K562 (cell line): Measurements from ENCODE around the gene TRAF1. TPM values are rescaled to one million over a fixed set of nuclear protein-coding genes. Genes with fewer than 3 reads are reported as not detected.
A peak's percentile ranks its signal among the peaks of the same experiment; 100 is the strongest.

Experiments
- ATAC-seq: fragments of 200-7000 bp; cut with Tn5 transposase; 3 replicates; pipeline ENCODE4 v1.9.1; 2020; ENCODE audit warnings: moderate library complexity
- BruUV-seq: library from RNA; stranded (reverse); fragments of 400-500 nt; replicated peaks from 2 replicates; lab custom pipeline; 2021; lab: Mats Ljungman, UMichigan
- CTCF ChIA-PET: fragments of 300-600 bp; formaldehyde crosslinking; extraction: SDS; loops from one replicate; lab custom pipeline; 2021; ENCODE audit warnings: low intra/inter-chr PET ratio; lab: Yijun Ruan, JAX
- POLR2A ChIA-PET: fragments of 300-600, 350-650 bp; sonication (Branson Sonifier 250); formaldehyde crosslinking; extraction: SDS; loops from one replicate; lab custom pipeline; 2021; ENCODE audit warnings: antibody characterized with exemption, inconsistent platforms; lab: Yijun Ruan, JAX
- DNase-seq, 4 experiments: peaks; one replicate each; pipeline versions ENCODE4 v3.0.0 to v3.0.0-alpha.2; 2011 to 2018; ENCODE audit warnings: low spot score in 3 of 4, mixed read lengths in 3 of 4; ENCODE audit errors: extremely low read depth in 1 of 4
- FAIRE-seq: peaks from 2 replicates; lab custom pipeline; 2011; peaks lifted over from hg19 to GRCh38; lab: Jason Lieb, UNC
- H2AFZ ChIP-seq: 2 replicates; pipeline ENCODE4 v1.6.0; 2011; ENCODE audit warnings: low read depth, low read length, control low read depth, inconsistent platforms
- H3K27ac ChIP-seq: fragments of 200-600 bp; 3 replicates; pipeline ENCODE4 v1.8.0; 2011; ENCODE audit warnings: low read depth, mild to moderate bottlenecking, control low read depth, inconsistent platforms, low read length, moderate library complexity, mixed read lengths; ENCODE audit errors: extremely low read depth
- H3K27me3 ChIP-seq, 2 experiments: fragments of 300-600 bp in 1 of 2; 2 replicates in 1 of 2; 3 replicates in 1 of 2; pipeline versions ENCODE4 v1.6.0 to v1.8.0; 2011; ENCODE audit warnings: inconsistent platforms in 2 of 2, low read length in 2 of 2, mild to moderate bottlenecking in 1 of 2, mixed read lengths in 1 of 2, moderate library complexity in 1 of 2; ENCODE audit not compliant: control insufficient read depth in 2 of 2, insufficient read depth in 2 of 2
- H3K36me3 ChIP-seq: fragments of 300-600 bp; 3 replicates; pipeline ENCODE4 v1.8.0; 2011; ENCODE audit warnings: mild to moderate bottlenecking, low read length, inconsistent platforms; ENCODE audit not compliant: control insufficient read depth, insufficient read depth
- H3K4me1 ChIP-seq, 2 experiments: fragments of 200-600 bp in 1 of 2; replicated peaks in 1 of 2; 2 replicates in 1 of 2; 3 replicates in 1 of 2; pipeline versions ENCODE4 v1.5.1 to v1.8.0; 2011; ENCODE audit warnings: inconsistent platforms in 2 of 2, low read length in 2 of 2, mild to moderate bottlenecking in 1 of 2, mixed read lengths in 1 of 2, moderate library complexity in 1 of 2; ENCODE audit not compliant: control insufficient read depth in 2 of 2, insufficient read depth in 2 of 2
- H3K4me2 ChIP-seq: 2 replicates; pipeline ENCODE4 v1.6.1; 2011; ENCODE audit warnings: low read length, control low read depth, inconsistent platforms, mixed read lengths; ENCODE audit not compliant: insufficient read depth
- H3K4me3 ChIP-seq: fragments of 200-600 bp; sonication (generic), shearing (Covaris generic); 2 replicates; pipeline ENCODE4 v1.5.1; 2016; ENCODE audit warnings: control low read depth, inconsistent platforms
- H3K79me2 ChIP-seq: fragments of 200-600 bp; 3 replicates; pipeline ENCODE4 v1.8.0; 2011; ENCODE audit warnings: low read length, inconsistent platforms; ENCODE audit not compliant: control insufficient read depth, insufficient read depth
- H3K9ac ChIP-seq, 2 experiments: 2 replicates each; pipeline versions ENCODE4 v1.6.0 to v1.6.1; 2011; ENCODE audit warnings: low read depth in 2 of 2, low read length in 2 of 2, control low read depth in 1 of 2, inconsistent platforms in 1 of 2, mild to moderate bottlenecking in 1 of 2, mixed read lengths in 1 of 2; ENCODE audit not compliant: insufficient read depth in 1 of 2
- H3K9me1 ChIP-seq: one replicate; pipeline ENCODE4 v1.6.0; 2011; ENCODE audit warnings: inconsistent platforms, mild to moderate bottlenecking, low read length, moderate library complexity; ENCODE audit not compliant: control insufficient read depth, insufficient read depth
- H3K9me3 ChIP-seq: replicated peaks from 2 replicates; pipeline ENCODE4 v1.5.1; 2011; ENCODE audit warnings: low read depth, low read length, inconsistent platforms; ENCODE audit not compliant: control insufficient read depth, insufficient read depth
- H4K20me1 ChIP-seq: replicated peaks from 2 replicates; pipeline ENCODE4 v1.6.1; 2011; ENCODE audit warnings: low read length, inconsistent platforms, mixed read lengths; ENCODE audit not compliant: control insufficient read depth, insufficient read depth
- ATF4 ChIP-seq: fragments of 450-650 bp; formaldehyde crosslinking; IDR thresholded peaks from 2 replicates; pipeline ENCODE4 v1.4.0; 2022; ENCODE audit warnings: mild to moderate bottlenecking, moderate library complexity
- CEBPG ChIP-seq, 3 experiments: fragments of 200-800 bp in 1 of 3; sonication (Bioruptor generic) in 1 of 3; sonication (generic) in 1 of 3; formaldehyde crosslinking in 1 of 3; IDR thresholded peaks in 2 of 3; conservative IDR thresholded peaks in 1 of 3; 2 replicates each; pipeline versions ENCODE4 v1.6.1 to v1.8.0; 2016 to 2022; ENCODE audit warnings: missing compliant biosample characterization in 2 of 3, missing genetic modification characterization in 2 of 3, mild to moderate bottlenecking in 1 of 3, missing genetic modification reagents in 1 of 3
- HDAC6 ChIP-seq: IDR thresholded peaks from 2 replicates; pipeline ENCODE4 v1.6.1; 2012; ENCODE audit warnings: low read depth, mild to moderate bottlenecking, control low read depth, inconsistent platforms, low read length, moderate library complexity
- ID3 ChIP-seq, 2 experiments: fragments of 250-450 bp in 1 of 2; fragments of 450-650 bp in 1 of 2; sonication (Bioruptor Pico) in 1 of 2; IDR thresholded peaks; 2 replicates each; pipeline versions ENCODE4 v1.6.1 to v1.8.0; 2016 to 2021; ENCODE audit warnings: mild to moderate bottlenecking in 2 of 2, moderate library complexity in 2 of 2, missing compliant biosample characterization in 1 of 2, missing genetic modification characterization in 1 of 2
- PATZ1 ChIP-seq: fragments of 250-450 bp; sonication (Bioruptor Pico); IDR thresholded peaks from 2 replicates; pipeline ENCODE4 v1.5.0; 2020; ENCODE audit warnings: mild to moderate bottlenecking, borderline replicate concordance
- POLR2AphosphoS2 ChIP-seq: IDR thresholded peaks from 2 replicates; pipeline ENCODE4 v1.6.1; 2012; ENCODE audit warnings: low read length, improper control_type of control experiment
- RCOR1 ChIP-seq, 2 experiments: IDR thresholded peaks; 2 replicates each; pipeline ENCODE4 v1.6.1; 2012; ENCODE audit warnings: low read depth in 2 of 2, low read length in 2 of 2, borderline replicate concordance in 1 of 2, improper control_type of control experiment in 1 of 2
- SRF ChIP-seq, 2 experiments: fragments of 250-450, 450-650 bp in 1 of 2; sonication (Bioruptor Pico) in 1 of 2; sonication (generic) in 1 of 2; formaldehyde crosslinking; IDR thresholded peaks; 2 replicates each; pipeline versions ENCODE4 v1.5.0 to v1.5.1; 2020 to 2022; ENCODE audit warnings: mild to moderate bottlenecking in 1 of 2, missing genetic modification reagents in 1 of 2
- TEAD1 ChIP-seq, 2 experiments: fragments of 450-650 bp in 1 of 2; sonication (generic) in 1 of 2; formaldehyde crosslinking; IDR thresholded peaks; 2 replicates each; pipeline versions ENCODE4 v1.4.0 to v1.8.0; 2020 to 2022; ENCODE audit warnings: mild to moderate bottlenecking in 2 of 2, missing genetic modification reagents in 1 of 2
- THAP7 ChIP-seq: fragments of 250-450 bp; sonication (Bioruptor Pico); IDR thresholded peaks from 2 replicates; pipeline ENCODE4 v1.5.0; 2021
- ZNF41 ChIP-seq: fragments of 250-450 bp; sonication (Bioruptor Pico); conservative IDR thresholded peaks from 2 replicates; pipeline ENCODE4 v1.4.0; 2020; ENCODE audit warnings: mild to moderate bottlenecking
- ZNF696 ChIP-seq: fragments of 250-450 bp; sonication (Bioruptor Pico); conservative IDR thresholded peaks from 2 replicates; pipeline ENCODE4 v1.4.0; 2020; ENCODE audit warnings: mild to moderate bottlenecking, moderate library complexity
- WGBS: fragments of 100-300 bp; shearing (Covaris generic); methylation state at CpG from one replicate; pipeline ENCODE4 v1.1.6; 2016; ENCODE audit warnings: low coverage, mixed read lengths; ENCODE audit not compliant: insufficient coverage; ENCODE audit errors: missing lambda C conversion rate; 5-methylcytosine and 5-hydroxymethylcytosine counted together
- in situ Hi-C: fragments of 300-500 bp; cut with MboI; formaldehyde crosslinking; loops from 4 replicates; pipeline ENCODE4 v1.15.0; 2018; ENCODE audit warnings: inconsistent platforms, mixed read lengths
- intact Hi-C: fragments of 100-400 bp; cut with micrococcal nuclease; formaldehyde crosslinking; loops from 2 replicates; pipeline ENCODE4 v1.14.2; 2022
- polyA plus RNA-seq, 8 experiments: library from polyadenylated mRNA; depleted of rRNA in 4 of 8; stranded (reverse) in 5 of 8; unstranded in 3 of 8; fragments of >200 nt; fragmentation: Nextera tagmentation in 2 of 8; fragmentation: Illumina TruSeq in 1 of 8; extraction: Ambion mirVana in 2 of 8; extraction: Trizol in 1 of 8; gene quantifications; 2 replicates each; pipeline versions ENCODE4 v1.2.1 to v1.2.3, GENCODE V29; 2011 to 2014; ENCODE audit warnings: inconsistent platforms in 1 of 8, missing spikeins in 1 of 8
- total RNA-seq, 7 experiments: library from RNA; depleted of rRNA in 6 of 7; stranded (reverse); fragments of >200 nt in 6 of 7; fragmentation: Illumina TruSeq in 2 of 7; extraction: Trizol in 2 of 7; gene quantifications; 2 replicates each; pipeline versions ENCODE4 v1.2.1 to v1.2.3, GENCODE V29; 2011 to 2021; ENCODE audit warnings: low replicate concordance in 1 of 7

The TRAF1 gene
- total and polyA plus RNA-seq, 9 of the 15 experiments (the other 6 are each of a cell fraction or from before 2014, with no cell fraction given), result 0.01 to 1.1 (median 0.04) TPM; not detected in 2

- TF ChIP-seq CEBPG (CRISPR knock-in tag; IDR thresholded peaks at IDR 0.05) (no peak; the same call in 1 of the 2 replicates), CEBPG (tag; conservative IDR thresholded peaks at IDR 0.05 in 1 of 2, IDR thresholded peaks at IDR 0.05 in 1 of 2) (no peak), ZNF41 (CRISPR knock-in tag) (no peak), TEAD1 (CRISPR knock-in tag; IDR thresholded peaks at IDR 0.05) (no peak), THAP7 (no peak)
Observed at GRCh38 chr9:120855827-120856670, 70.5 kb downstream of the TRAF1 start (continued).

- Histone ChIP-seq H3K9ac (no peak overlapping the region), H3K9me1 (peaks cover 5% of the 10 kb centered on the region), H2AFZ (no peak overlapping the region), H3K27ac (no peak overlapping the region), H3K79me2 (no peaks in the 10 kb centered on the region), H3K4me1 (peaks cover 0 to 3% of the 10 kb centered on the region in 2 experiments; a peak in 1 of 5 replicates), H3K27me3 (no peaks in the 10 kb centered on the region), H3K4me3 (no peak overlapping the region), H4K20me1 (no peaks in the 10 kb centered on the region), H3K9me3 (no peaks in the 10 kb centered on the region), H3K4me2 (no peak overlapping the region), H3K36me3 (peaks cover 70% of the 10 kb centered on the region)
- in situ Hi-C loops, result no loop called here
- ATAC-seq (no peak), FAIRE-seq (no peak), DNase-seq (no peak)
- WGBS, result 60% methylated on average over 3 of the region's 3 CpGs
- no TSS peak for BruUV-seq
- CTCF ChIA-PET, result no interaction called here
- POLR2A ChIA-PET, result interaction anchor here (0.8 to 5.9 kb wide), 10 partner anchors 8 to 23 kb away, joined by 3 to 78 read pairs (median 7); partner anchors contain the start of genes PHF19 and PSMD5
- intact Hi-C loops, result no loop called here
- TF ChIP-seq POLR2AphosphoS2 (peak; percentile 48), ID3 (CRISPR knock-in tag; IDR thresholded peaks at IDR 0.05) (no peak), ID3 (tag; IDR thresholded peaks at IDR 0.05) (no peak), ATF4 (CRISPR knock-in tag) (peak; percentile 41; the same call in 1 of the 2 replicates), HDAC6 (peak; percentile 45; the same call in 1 of the 2 replicates), ZNF696 (0 out of 2 replicates have a peak, but pooled peaks have one; percentile 12), SRF (CRISPR knock-in tag; IDR thresholded peaks at IDR 0.05) (peak in 1 of 2 experiments; percentile 51; a peak in 1 of 4 replicates), PATZ1 (CRISPR knock-in tag) (peak; percentile 67; the same call in 1 of the 2 replicates), RCOR1 (IDR thresholded peaks at IDR 0.05; ENCODE audit: borderline replicate concordance in 1 of 2, low read depth in 2 of 2, low read length in 2 of 2) (no peak)
Observed at GRCh38 chr9:120854596-120855327, 71.8 kb downstream of the TRAF1 start.
